Measurements from ENCODE around the gene SLC6A17. TPM values are rescaled to one million over a fixed set of nuclear protein-coding genes. Genes with fewer than 3 reads are reported as not detected.

SLC6A17 gene
- total RNA-seq, 1 donor from 2014 or later, result 1.6 TPM

DNA sequence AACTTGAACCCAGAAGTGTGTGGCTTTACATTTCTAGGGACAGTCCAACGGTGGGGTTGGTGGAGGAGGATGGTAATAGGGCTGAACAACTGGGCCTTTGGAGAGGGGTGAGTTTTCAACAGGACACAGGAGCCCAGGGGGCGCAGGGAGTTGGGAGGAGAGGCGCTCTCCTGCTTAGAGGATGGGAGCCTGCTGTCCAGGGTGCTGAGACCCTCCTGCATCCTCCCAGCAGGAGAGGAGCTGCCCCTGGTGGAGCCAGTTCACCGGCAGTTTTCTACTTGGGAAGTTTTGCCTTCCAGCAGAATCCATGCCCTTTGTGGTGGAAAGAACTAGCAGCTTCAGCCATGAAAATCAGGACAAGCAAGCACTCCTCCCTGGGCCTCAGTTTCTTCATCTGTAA, 68.4 kb downstream of the SLC6A17 start:
- TF ChIP-seq, protein P1, sequence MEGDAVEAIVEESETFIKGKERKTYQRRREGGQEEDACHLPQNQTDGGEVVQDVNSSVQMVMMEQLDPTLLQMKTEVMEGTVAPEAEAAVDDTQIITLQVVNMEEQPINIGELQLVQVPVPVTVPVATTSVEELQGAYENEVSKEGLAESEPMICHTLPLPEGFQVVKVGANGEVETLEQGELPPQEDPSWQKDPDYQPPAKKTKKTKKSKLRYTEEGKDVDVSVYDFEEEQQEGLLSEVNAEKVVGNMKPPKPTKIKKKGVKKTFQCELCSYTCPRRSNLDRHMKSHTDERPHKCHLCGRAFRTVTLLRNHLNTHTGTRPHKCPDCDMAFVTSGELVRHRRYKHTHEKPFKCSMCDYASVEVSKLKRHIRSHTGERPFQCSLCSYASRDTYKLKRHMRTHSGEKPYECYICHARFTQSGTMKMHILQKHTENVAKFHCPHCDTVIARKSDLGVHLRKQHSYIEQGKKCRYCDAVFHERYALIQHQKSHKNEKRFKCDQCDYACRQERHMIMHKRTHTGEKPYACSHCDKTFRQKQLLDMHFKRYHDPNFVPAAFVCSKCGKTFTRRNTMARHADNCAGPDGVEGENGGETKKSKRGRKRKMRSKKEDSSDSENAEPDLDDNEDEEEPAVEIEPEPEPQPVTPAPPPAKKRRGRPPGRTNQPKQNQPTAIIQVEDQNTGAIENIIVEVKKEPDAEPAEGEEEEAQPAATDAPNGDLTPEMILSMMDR (IDR thresholded peaks at IDR 0.05), result no peak
- no peak for DNase-seq (ENCODE audit: low spot score)
- H3K27me3 Mint-ChIP-seq (ENCODE audit: low read depth), result peaks cover 6% of the 10 kb centered on the region

GRCh38 chr1:110220324-110220723, 70.0 kb downstream of the SLC6A17 start:
- Mint-ChIP-seq H3K4me3 (ENCODE audit: unreplicated experiment) (no peak overlapping the region), H3K9me3 (ENCODE audit: low read depth) (no peaks in the 10 kb centered on the region), H3K4me1 (ENCODE audit: low read depth) (no peaks in the 10 kb centered on the region), H3K27ac (ENCODE audit: unreplicated experiment) (no peak overlapping the region), H3K27me3 (ENCODE audit: low read depth) (peaks cover 4% of the 10 kb centered on the region), H3K36me3 (ENCODE audit: low read depth) (peaks cover 2% of the 10 kb centered on the region)
- TF ChIP-seq, protein P1 (IDR thresholded peaks at IDR 0.05), result no peak
- DNase-seq (ENCODE audit: low spot score), result no peak

More for the DNA sequence above, 68.4 kb downstream of the SLC6A17 start:
- Mint-ChIP-seq H3K9me3 (ENCODE audit: low read depth) (no peaks in the 10 kb centered on the region), H3K36me3 (ENCODE audit: low read depth) (no peaks in the 10 kb centered on the region), H3K4me1 (ENCODE audit: low read depth) (no peaks in the 10 kb centered on the region), H3K27ac (ENCODE audit: unreplicated experiment) (no peak overlapping the region), H3K4me3 (ENCODE audit: unreplicated experiment) (no peak overlapping the region)

DNA sequence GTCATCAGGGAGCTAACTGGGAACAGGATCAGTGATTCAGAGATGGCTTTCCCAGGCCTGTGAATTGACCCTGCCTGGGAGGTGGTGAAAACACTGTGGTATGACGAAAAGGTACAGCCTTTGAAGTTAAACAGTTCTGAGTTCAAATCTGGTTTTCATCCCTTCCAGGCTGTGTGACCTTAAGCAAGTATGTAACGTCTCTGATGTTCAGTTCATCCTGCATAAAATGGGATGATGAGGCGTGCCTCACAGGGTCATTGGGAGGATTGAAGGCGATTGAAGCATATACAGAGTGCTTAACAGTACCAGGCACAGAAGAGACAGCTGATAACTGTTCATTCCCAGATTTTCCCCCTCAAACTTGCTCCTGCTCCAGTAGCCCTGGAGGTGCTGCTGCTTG, 70.8 kb downstream of the SLC6A17 start:
- TF ChIP-seq, protein P1 (IDR thresholded peaks at IDR 0.05), result no peak
- Mint-ChIP-seq H3K4me3 (ENCODE audit: unreplicated experiment) (no peak overlapping the region), H3K4me1 (ENCODE audit: low read depth) (no peaks in the 10 kb centered on the region), H3K27me3 (ENCODE audit: low read depth) (peaks cover 4% of the 10 kb centered on the region), H3K36me3 (ENCODE audit: low read depth) (peaks cover 2% of the 10 kb centered on the region), H3K9me3 (ENCODE audit: low read depth) (no peaks in the 10 kb centered on the region), H3K27ac (ENCODE audit: unreplicated experiment) (no peak overlapping the region)
- DNase-seq (ENCODE audit: low spot score), result no peak

DNA sequence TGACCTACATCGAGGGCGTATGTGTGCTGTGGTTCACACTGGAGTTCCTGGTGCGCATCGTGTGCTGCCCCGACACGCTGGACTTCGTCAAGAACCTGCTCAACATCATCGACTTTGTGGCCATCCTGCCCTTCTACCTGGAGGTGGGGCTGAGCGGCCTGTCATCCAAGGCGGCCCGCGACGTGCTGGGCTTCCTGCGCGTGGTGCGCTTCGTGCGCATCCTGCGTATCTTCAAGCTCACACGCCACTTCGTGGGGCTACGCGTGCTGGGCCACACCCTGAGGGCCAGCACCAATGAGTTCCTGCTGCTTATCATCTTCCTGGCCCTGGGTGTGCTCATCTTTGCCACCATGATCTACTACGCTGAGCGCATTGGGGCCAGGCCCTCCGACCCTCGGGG, 72.8 kb downstream of the SLC6A17 start:
- H3K4me1 Mint-ChIP-seq (ENCODE audit: low read depth), result no peaks in the 10 kb centered on the region
- H3K27ac Mint-ChIP-seq (ENCODE audit: unreplicated experiment), result no peak overlapping the region
- H3K27me3 Mint-ChIP-seq (ENCODE audit: low read depth), result peaks cover 4% of the 10 kb centered on the region
- H3K4me3 Mint-ChIP-seq (ENCODE audit: unreplicated experiment), result no peak overlapping the region
- H3K36me3 Mint-ChIP-seq (ENCODE audit: low read depth), result peaks cover 2% of the 10 kb centered on the region
- TF ChIP-seq, protein P1 (IDR thresholded peaks at IDR 0.05), result no peak
- DNase-seq (ENCODE audit: low spot score), result no peak
- H3K9me3 Mint-ChIP-seq (ENCODE audit: low read depth), result no peaks in the 10 kb centered on the region

DNA sequence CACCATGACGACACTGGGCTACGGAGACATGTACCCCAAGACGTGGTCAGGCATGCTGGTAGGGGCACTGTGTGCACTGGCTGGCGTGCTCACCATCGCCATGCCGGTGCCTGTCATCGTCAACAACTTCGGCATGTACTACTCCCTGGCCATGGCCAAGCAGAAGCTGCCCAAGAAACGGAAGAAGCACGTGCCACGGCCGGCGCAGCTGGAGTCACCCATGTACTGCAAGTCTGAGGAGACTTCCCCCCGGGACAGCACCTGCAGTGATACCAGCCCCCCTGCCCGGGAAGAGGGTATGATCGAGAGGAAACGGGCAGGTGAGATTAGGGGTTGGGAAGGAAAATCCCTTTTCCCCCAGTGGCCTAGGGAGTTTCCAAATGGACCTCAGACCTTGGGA, 73.3 kb downstream of the SLC6A17 start:
- H3K4me3 Mint-ChIP-seq (ENCODE audit: unreplicated experiment), result no peak overlapping the region
- H3K9me3 Mint-ChIP-seq (ENCODE audit: low read depth), result no peaks in the 10 kb centered on the region
- DNase-seq (ENCODE audit: low spot score), result no peak
- no peak overlapping the region for H3K27ac Mint-ChIP-seq (ENCODE audit: unreplicated experiment)
- TF ChIP-seq, protein P1 (IDR thresholded peaks at IDR 0.05), result no peak
- peaks cover 2% of the 10 kb centered on the region for H3K36me3 Mint-ChIP-seq (ENCODE audit: low read depth)
- peaks cover 4% of the 10 kb centered on the region for H3K27me3 Mint-ChIP-seq (ENCODE audit: low read depth)
- no peaks in the 10 kb centered on the region for H3K4me1 Mint-ChIP-seq (ENCODE audit: low read depth)

Measured in chondrocyte (in vitro differentiated cells).